HCT116 (cell line): Measurements from ENCODE around the gene SMIM44. TPM values are rescaled to one million over a fixed set of nuclear protein-coding genes. Genes with fewer than 3 reads are reported as not detected.

Experiments used
- ATAC-seq: fragments of 200-7000 bp; cut with Tn5 transposase; 2 replicates; pipeline ENCODE4 v1.9.1; 2020; ENCODE audit warnings: mild to moderate bottlenecking, moderate library complexity
- BruUV-seq: library from RNA; stranded (reverse); fragments of 400-500 nt; replicated peaks from 2 replicates; lab custom pipeline; 2021; lab: Mats Ljungman, UMichigan
- CTCF ChIA-PET: fragments of 300-600 bp; sonication (Branson Sonifier 250); formaldehyde crosslinking; loops from one replicate; lab custom pipeline; 2021; ENCODE audit warnings: antibody characterized with exemption; lab: Charles Lee
- POLR2A ChIA-PET: fragments of 300-600, 350-600 bp; sonication (Branson Sonifier 250); formaldehyde crosslinking; loops from one replicate; lab custom pipeline; 2021; ENCODE audit warnings: antibody characterized with exemption; lab: Charles Lee
- RAD21 ChIA-PET, 2 experiments: fragments of 300-600 bp; sonication (Branson Sonifier 250); formaldehyde crosslinking; loops; one replicate each; lab custom pipeline; 2023; ENCODE audit warnings: low total read pairs in 2 of 2; ENCODE audit not compliant: uncharacterized antibody in 2 of 2, unreplicated experiment in 2 of 2, low non-redundant PET in 1 of 2; lab: Charles Lee
- DNase-seq: peaks from one replicate; pipeline ENCODE4 v3.0.0-alpha.2; 2010; ENCODE audit warnings: low read depth, low spot score
- H2AFZ ChIP-seq: fragments of 200-600 bp; shearing (Covaris generic), sonication (generic); 2 replicates; pipeline ENCODE4 v1.6.1; 2017; ENCODE audit warnings: low read depth, mixed run types, mixed read lengths, antibody characterized with exemption, low read length; ENCODE audit not compliant: poor library complexity, severe bottlenecking
- H3K27ac ChIP-seq: 2 replicates; pipeline ENCODE4 v1.5.1; 2012; ENCODE audit warnings: low read depth, low read length
- H3K27me3 ChIP-seq: fragments of 200-600 bp; sonication (generic); 2 replicates; pipeline ENCODE4 v1.6.1; 2016; ENCODE audit warnings: mixed run types, low read length, mixed read lengths; ENCODE audit not compliant: insufficient read depth
- H3K36me3 ChIP-seq, 2 experiments: fragments of 200-500 bp in 1 of 2; fragments of 200-600 bp in 1 of 2; sonication (Bioruptor generic) in 1 of 2; sonication (generic) in 1 of 2; 2 replicates each; pipeline versions ENCODE4 v1.5.1 to v1.6.1; 2014 to 2016; ENCODE audit warnings: low read length in 2 of 2, inconsistent platforms in 1 of 2, mixed read lengths in 1 of 2, mixed run types in 1 of 2; ENCODE audit not compliant: insufficient read depth in 2 of 2, control insufficient read depth in 1 of 2
- H3K4me1 ChIP-seq, 2 experiments: fragments of 200-600 bp in 1 of 2; sonication (generic) in 1 of 2; 2 replicates each; pipeline versions ENCODE4 v1.5.1 to v1.6.1; 2012 to 2017; ENCODE audit warnings: low read length in 2 of 2, inconsistent platforms in 1 of 2, mild to moderate bottlenecking in 1 of 2, mixed read lengths in 1 of 2, mixed run types in 1 of 2, moderate library complexity in 1 of 2; ENCODE audit not compliant: insufficient read depth in 2 of 2, control insufficient read depth in 1 of 2
- H3K4me2 ChIP-seq: fragments of 200-600 bp; sonication (generic); 2 replicates; pipeline ENCODE4 v1.6.1; 2017; ENCODE audit warnings: mixed run types, low read length, mixed read lengths
- H3K4me3 ChIP-seq, 2 experiments: fragments of 200-600 bp in 1 of 2; sonication (generic) in 1 of 2; replicated peaks in 1 of 2; 2 replicates each; pipeline ENCODE4 v1.5.1; 2011 to 2016; ENCODE audit warnings: low read length in 2 of 2, control low read depth in 1 of 2, low read depth in 1 of 2, mild to moderate bottlenecking in 1 of 2, mixed read lengths in 1 of 2, mixed run types in 1 of 2
- H3K79me2 ChIP-seq: fragments of 200-600 bp; sonication (generic); 2 replicates; pipeline ENCODE4 v1.6.1; 2017; ENCODE audit warnings: mild to moderate bottlenecking, mixed run types, low read length, moderate library complexity, mixed read lengths; ENCODE audit not compliant: insufficient read depth
- H3K9ac ChIP-seq: fragments of 200-600 bp; sonication (generic); 2 replicates; pipeline ENCODE4 v1.6.1; 2016; ENCODE audit warnings: low read length, mixed read lengths
- H3K9me2 ChIP-seq: fragments of 200-600 bp; sonication (generic), shearing (Covaris generic); 2 replicates; pipeline ENCODE4 v1.6.1; 2017; ENCODE audit warnings: mixed run types, mild to moderate bottlenecking, moderate library complexity; ENCODE audit not compliant: insufficient read depth
- H3K9me3 ChIP-seq, 2 experiments: fragments of 200-500 bp in 1 of 2; fragments of 200-600 bp in 1 of 2; sonication (Bioruptor generic) in 1 of 2; sonication (generic) in 1 of 2; 2 replicates each; pipeline ENCODE4 v1.6.1; 2014 to 2017; ENCODE audit warnings: low read length in 2 of 2, mixed read lengths in 2 of 2, inconsistent platforms in 1 of 2, low read depth in 1 of 2, mild to moderate bottlenecking in 1 of 2, mixed run types in 1 of 2, moderate library complexity in 1 of 2; ENCODE audit not compliant: control insufficient read depth in 1 of 2, insufficient read depth in 1 of 2
- H4K20me1 ChIP-seq: fragments of 200-600 bp; sonication (generic), shearing (Covaris generic); 2 replicates; pipeline ENCODE4 v1.6.1; 2017; ENCODE audit warnings: mixed run types, mild to moderate bottlenecking, moderate library complexity; ENCODE audit not compliant: insufficient read depth
- REST ChIP-seq: IDR thresholded peaks from 2 replicates; pipeline ENCODE4 v1.6.1; 2012; ENCODE audit warnings: low read depth
- SRF ChIP-seq: IDR thresholded peaks from 2 replicates; pipeline ENCODE4 v1.6.1; 2012; ENCODE audit warnings: low read depth
- intact Hi-C: fragments of 100-400 bp; cut with micrococcal nuclease; formaldehyde crosslinking; loops from 2 replicates; pipeline ENCODE4 v1.10.0; 2022
- total RNA-seq: library from RNA; stranded (reverse); gene quantifications from one replicate; pipeline ENCODE4 v1.2.1, GENCODE V29; 2021; ENCODE audit not compliant: unreplicated experiment
- TF ChIP-seq, protein P1 (sequence below): IDR thresholded peaks from 2 replicates; pipeline ENCODE4 v1.6.1; 2011; ENCODE audit warnings: mild to moderate bottlenecking, low read length, moderate library complexity; ENCODE audit not compliant: insufficient replicate concordance; ENCODE audit errors: extremely low read depth

The SMIM44 gene
- total RNA-seq, 1 experiment from 2014 or later = not detected

DNA sequence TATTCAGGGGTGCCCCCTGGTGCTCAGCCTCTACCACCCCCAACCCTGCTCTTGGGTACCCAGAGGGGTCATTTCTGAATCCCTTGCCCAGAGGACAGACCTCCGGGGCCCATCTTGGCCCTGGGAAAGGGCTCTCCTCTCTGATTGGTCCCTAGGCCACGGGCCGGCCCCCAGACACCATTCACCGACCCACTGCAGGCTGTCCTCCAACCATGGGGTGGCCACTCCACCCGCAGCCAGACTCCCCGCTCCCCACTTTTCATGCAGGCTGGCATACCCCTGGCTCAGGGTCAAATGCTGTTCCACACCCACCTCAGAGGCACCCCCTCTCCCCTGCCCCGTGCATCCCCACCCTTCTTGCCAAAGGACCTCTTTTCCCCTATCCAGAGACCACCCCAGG is 17.7 kb downstream of the SMIM44 start:
- Histone ChIP-seq H3K27me3 (no peaks in the 10 kb centered on the region), H3K36me3 (peaks cover 6 to 8% of the 10 kb centered on the region in 2 experiments; a peak in 2 of 4 replicates), H3K27ac (no peak overlapping the region), H3K4me3 (no peak overlapping the region), H3K4me2 (no peak overlapping the region), H3K9ac (no peak overlapping the region), H3K4me1 (no peaks in the 10 kb centered on the region), H2AFZ (no peak overlapping the region), H4K20me1 (no peaks in the 10 kb centered on the region), H3K9me2 (no peaks in the 10 kb centered on the region), H3K9me3 (no peaks in the 10 kb centered on the region; a peak in 1 of 4 replicates), H3K79me2 (no peaks in the 10 kb centered on the region)
- DNase-seq = no peak
- BruUV-seq = no TSS peak
- no peak for TF ChIP-seq REST
- ChIA-PET RAD21 (interaction anchor here in 1 of 2 experiments (0.7 kb wide), 1 partner anchor 426 kb away, joined by 4 read pairs; no protein-coding TSS in a partner anchor), CTCF (no interaction called here), POLR2A (no interaction called here)
- ATAC-seq = 0 out of 2 replicates have a peak, but pooled peaks have one; percentile 12
- intact Hi-C loops = no loop called here

- intact Hi-C loops = no loop called here
- no peak overlapping the region for H3K4me2 ChIP-seq
- no peaks in the 10 kb centered on the region for H4K20me1 ChIP-seq
- DNase-seq (no peak), ATAC-seq (no peak)
- no peak overlapping the region for H3K4me3 ChIP-seq
- no peaks in the 10 kb centered on the region for H3K79me2 ChIP-seq
- TF ChIP-seq, protein P1, sequence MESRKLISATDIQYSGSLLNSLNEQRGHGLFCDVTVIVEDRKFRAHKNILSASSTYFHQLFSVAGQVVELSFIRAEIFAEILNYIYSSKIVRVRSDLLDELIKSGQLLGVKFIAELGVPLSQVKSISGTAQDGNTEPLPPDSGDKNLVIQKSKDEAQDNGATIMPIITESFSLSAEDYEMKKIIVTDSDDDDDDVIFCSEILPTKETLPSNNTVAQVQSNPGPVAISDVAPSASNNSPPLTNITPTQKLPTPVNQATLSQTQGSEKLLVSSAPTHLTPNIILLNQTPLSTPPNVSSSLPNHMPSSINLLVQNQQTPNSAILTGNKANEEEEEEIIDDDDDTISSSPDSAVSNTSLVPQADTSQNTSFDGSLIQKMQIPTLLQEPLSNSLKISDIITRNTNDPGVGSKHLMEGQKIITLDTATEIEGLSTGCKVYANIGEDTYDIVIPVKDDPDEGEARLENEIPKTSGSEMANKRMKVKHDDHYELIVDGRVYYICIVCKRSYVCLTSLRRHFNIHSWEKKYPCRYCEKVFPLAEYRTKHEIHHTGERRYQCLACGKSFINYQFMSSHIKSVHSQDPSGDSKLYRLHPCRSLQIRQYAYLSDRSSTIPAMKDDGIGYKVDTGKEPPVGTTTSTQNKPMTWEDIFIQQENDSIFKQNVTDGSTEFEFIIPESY = no peak
- no peak for TF ChIP-seq SRF
- no peaks in the 10 kb centered on the region for H3K27me3 ChIP-seq
- peaks cover 6 to 8% of the 10 kb centered on the region in 2 experiments; a peak in 3 of 4 replicates for H3K36me3 ChIP-seq
- H3K9ac ChIP-seq = no peak overlapping the region
- no peak overlapping the region for H2AFZ ChIP-seq
- no TSS peak for BruUV-seq
- ChIA-PET POLR2A (no interaction called here), RAD21 (interaction anchor here in 1 of 2 experiments (0.7 kb wide), 1 partner anchor 425 kb away, joined by 4 read pairs; no protein-coding TSS in a partner anchor), CTCF (no interaction called here)
- no peaks in the 10 kb centered on the region for H3K9me2 ChIP-seq
- H3K27ac ChIP-seq = no peak overlapping the region
- H3K4me1 ChIP-seq = no peaks in the 10 kb centered on the region
- H3K9me3 ChIP-seq = no peaks in the 10 kb centered on the region; a peak in 1 of 4 replicates
Measured at GRCh38 chr19:3464587-3465235, 18.5 kb downstream of the SMIM44 start.
